ENCODE measurements around the gene CPLX3.

Gene CPLX3

DNA sequence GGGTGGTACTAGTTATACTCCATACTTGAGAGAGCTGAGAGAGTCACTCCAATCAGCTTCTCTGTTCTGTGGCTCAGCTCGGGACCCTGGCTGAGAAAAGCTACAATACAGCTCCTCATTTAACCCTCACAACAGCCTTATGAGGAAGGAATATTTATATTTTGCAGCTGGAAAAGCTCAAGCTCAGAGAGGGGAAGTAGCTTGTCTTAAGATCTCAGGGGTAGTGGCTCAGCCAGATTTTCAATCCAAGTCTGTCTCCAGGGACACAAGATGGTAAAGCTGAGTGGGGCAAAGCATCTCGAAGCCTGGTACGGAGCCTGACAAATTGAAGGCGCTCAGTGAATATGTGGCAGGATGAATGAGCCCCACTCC lies 31.9 kb downstream of the CPLX3 start:
- Mint-ChIP-seq H3K9me3 (no peaks in the 10 kb centered on the region), H3K27ac (peak overlapping the region; percentile 74 to 93)

DNA sequence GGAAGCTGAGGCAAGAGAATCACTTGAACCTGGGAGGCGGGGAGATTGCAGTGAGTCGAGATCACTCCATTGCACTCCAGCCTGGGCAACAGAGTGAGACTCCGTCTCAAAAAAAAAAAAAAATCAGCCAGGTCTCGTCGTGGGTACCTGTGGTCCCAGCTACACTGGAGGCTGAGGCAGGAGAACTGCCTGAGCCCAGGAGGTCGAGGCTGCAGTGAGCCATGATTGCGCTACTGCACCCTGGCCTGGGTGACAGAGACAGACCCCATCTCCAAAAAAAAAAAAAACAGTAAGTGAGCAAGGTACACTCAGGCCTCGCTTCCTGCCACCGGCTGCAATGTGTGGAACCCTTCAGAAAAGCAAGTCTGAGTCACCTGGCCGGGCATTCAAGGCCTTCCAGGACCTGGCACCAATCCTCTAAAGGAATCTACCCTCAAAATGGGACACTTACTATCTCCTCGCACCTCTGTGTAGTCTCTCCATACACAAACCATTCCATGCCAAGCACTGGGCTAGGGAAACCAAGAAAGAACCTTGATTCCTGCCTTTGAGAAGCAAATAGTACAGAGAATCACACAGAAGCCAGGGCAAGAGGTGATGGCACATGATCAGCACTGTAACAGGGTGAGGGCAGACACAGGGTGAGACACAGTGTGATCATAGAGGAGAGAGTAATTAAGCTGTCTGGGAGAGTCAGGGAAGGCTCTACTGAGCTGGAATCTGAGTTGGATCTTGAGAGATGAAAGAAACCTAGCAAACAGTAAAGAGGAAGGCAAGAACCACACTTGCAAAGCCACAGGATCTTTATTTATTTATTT lies 37.0 kb downstream of the CPLX3 start:
- peak overlapping the region; percentile 9 to 37 for H3K4me3 Mint-ChIP-seq
- H3K9me3 Mint-ChIP-seq, result no peaks in the 10 kb centered on the region
- peaks cover 41% of the 10 kb centered on the region for H3K36me3 Mint-ChIP-seq (ENCODE audit: insufficient read depth)
- DNase-seq, result no peak
- no peaks in the 10 kb centered on the region for H3K27me3 Mint-ChIP-seq
- peak overlapping the region; percentile 78 to 82 for H3K27ac Mint-ChIP-seq
- peaks cover 46 to 55% of the 10 kb centered on the region in 2 donors for H3K4me1 Mint-ChIP-seq (ENCODE audit: low read depth in 2 of 2)
- peak; percentile 33 for ATAC-seq (replicated peaks)

More for the DNA sequence above, 31.9 kb downstream of the CPLX3 start:
- no peak for ATAC-seq (replicated peaks)
- H3K4me3 Mint-ChIP-seq, result peak overlapping the region; percentile 30 to 68
- H3K36me3 Mint-ChIP-seq (ENCODE audit: insufficient read depth), result peaks cover 50% of the 10 kb centered on the region
- DNase-seq, result no peak
- H3K27me3 Mint-ChIP-seq, result no peaks in the 10 kb centered on the region
- peaks cover 33 to 37% of the 10 kb centered on the region in 2 donors for H3K4me1 Mint-ChIP-seq (ENCODE audit: low read depth in 2 of 2)

DNA sequence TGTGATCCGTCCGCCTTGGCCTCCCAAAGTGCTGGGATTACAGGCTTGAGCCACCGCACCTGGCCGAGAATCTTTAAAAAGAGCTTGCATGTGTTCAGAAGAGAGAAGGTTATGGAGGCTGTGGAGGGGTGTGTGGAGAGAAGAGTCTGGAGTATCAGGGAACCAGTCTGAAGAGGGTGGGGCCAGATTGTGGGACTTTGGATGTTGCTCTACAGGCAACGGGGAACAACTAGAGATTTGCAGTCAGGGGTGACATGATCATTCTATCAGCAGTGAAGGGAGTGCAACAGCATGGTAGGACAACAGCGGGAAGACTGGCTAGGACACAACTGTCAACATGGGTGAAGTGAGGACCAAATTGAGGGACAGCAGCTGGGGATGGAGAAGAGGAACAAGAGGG lies 37.9 kb downstream of the CPLX3 start:
- DNase-seq (no peak), ATAC-seq (replicated peaks) (no peak)
- peaks cover 39% of the 10 kb centered on the region for H3K36me3 Mint-ChIP-seq (ENCODE audit: insufficient read depth)
- H3K4me1 Mint-ChIP-seq (ENCODE audit: low read depth in 2 of 2), result peaks cover 42 to 53% of the 10 kb centered on the region in 2 donors
- H3K4me3 Mint-ChIP-seq, result peak overlapping the region in 1 of 2 donors; percentile 30
- H3K27ac Mint-ChIP-seq, result peak overlapping the region; percentile 11 to 78
- H3K9me3 Mint-ChIP-seq, result no peaks in the 10 kb centered on the region
- no peaks in the 10 kb centered on the region for H3K27me3 Mint-ChIP-seq

DNA sequence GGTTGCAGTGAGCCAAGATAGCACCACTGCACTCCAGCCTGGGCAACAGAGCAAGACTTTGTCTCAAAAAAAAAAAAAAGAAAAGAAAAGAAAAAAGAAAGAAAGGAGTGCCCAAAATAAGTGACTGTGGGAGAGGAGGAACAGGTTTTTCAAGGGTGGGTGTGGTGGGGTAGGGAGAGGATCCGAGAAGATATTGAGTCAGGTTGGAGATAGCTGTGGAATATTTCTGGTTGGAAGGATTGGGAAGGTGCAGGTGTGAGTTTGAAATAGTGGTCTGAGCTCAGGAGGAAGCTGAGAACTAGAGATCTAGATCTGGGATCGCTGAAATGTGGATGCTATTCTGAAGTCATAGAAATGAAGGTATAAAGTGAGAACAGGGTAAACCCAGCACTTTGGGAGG lies 38.9 kb downstream of the CPLX3 start:
- no peak for DNase-seq
- Mint-ChIP-seq H3K27ac (peak overlapping the region; percentile 11 to 78), H3K4me3 (peak overlapping the region; percentile 72 to 78), H3K27me3 (no peaks in the 10 kb centered on the region), H3K4me1 (ENCODE audit: low read depth in 2 of 2) (peaks cover 48 to 62% of the 10 kb centered on the region in 2 donors), H3K36me3 (ENCODE audit: insufficient read depth) (peaks cover 37% of the 10 kb centered on the region), H3K9me3 (no peaks in the 10 kb centered on the region)
- ATAC-seq (replicated peaks), result no peak

DNA sequence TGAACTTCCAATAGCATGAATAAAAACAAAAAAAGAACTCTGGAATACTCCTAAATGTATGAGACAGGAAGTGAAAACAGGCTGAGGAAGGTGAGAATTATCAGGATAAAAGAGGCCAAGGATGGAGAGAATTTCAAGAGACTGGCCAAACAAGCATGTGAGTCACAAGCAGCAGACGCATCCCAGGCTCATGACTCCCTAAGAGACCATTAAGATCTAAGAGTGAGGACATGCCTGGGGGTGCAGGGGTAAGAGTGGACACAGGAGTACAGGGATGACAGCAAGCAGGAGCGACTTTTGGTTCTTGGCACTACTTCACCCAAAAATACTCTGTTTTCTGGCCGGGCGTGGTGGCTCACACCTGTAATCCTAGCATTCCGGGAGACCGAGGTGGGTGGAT lies 39.7 kb downstream of the CPLX3 start:
- Mint-ChIP-seq H3K4me3 (peak overlapping the region; percentile 72 to 78), H3K9me3 (no peaks in the 10 kb centered on the region), H3K27me3 (no peaks in the 10 kb centered on the region), H3K27ac (peak overlapping the region; percentile 11 to 78), H3K36me3 (ENCODE audit: insufficient read depth) (peaks cover 36% of the 10 kb centered on the region), H3K4me1 (ENCODE audit: low read depth in 2 of 2) (peaks cover 55 to 68% of the 10 kb centered on the region in 2 donors)
- ATAC-seq (replicated peaks), result no peak
- no peak for DNase-seq

DNA sequence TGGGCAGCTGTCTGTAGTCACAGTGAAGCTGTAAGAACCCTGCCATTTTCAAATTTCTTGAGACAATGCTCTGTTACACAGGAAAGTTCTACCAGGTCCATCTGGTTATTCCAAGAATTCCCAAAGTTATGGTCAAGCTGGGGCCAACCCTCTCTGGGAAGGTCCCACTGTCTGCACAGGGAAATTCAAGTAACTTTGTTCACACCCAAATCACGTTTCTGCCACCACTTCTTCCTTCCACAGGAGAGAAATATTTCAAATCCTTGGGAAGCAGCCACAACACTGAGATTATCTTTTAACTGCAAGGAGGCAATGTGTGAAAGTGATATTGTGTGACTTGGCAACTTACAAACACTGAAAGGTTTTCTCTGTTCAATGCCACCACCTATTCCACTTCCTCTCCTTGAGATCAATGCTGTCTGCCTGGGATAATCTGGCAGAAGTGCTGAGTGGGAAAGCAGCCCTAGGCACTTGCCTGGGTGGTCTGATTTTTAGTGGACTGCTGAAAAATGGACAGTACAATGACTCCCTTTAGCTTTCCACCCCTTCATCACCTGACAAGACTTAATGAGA lies 41.1 kb downstream of the CPLX3 start:
- H3K9me3 Mint-ChIP-seq, result no peaks in the 10 kb centered on the region
- ATAC-seq (replicated peaks) (no peak), DNase-seq (no peak)
- H3K4me3 Mint-ChIP-seq, result peak overlapping the region; percentile 72 to 78
- H3K27me3 Mint-ChIP-seq, result no peaks in the 10 kb centered on the region
- H3K36me3 Mint-ChIP-seq (ENCODE audit: insufficient read depth), result peaks cover 24% of the 10 kb centered on the region
- peak overlapping the region; percentile 84 to 89 for H3K27ac Mint-ChIP-seq
- peaks cover 62 to 70% of the 10 kb centered on the region in 2 donors for H3K4me1 Mint-ChIP-seq (ENCODE audit: low read depth in 2 of 2)

DNA sequence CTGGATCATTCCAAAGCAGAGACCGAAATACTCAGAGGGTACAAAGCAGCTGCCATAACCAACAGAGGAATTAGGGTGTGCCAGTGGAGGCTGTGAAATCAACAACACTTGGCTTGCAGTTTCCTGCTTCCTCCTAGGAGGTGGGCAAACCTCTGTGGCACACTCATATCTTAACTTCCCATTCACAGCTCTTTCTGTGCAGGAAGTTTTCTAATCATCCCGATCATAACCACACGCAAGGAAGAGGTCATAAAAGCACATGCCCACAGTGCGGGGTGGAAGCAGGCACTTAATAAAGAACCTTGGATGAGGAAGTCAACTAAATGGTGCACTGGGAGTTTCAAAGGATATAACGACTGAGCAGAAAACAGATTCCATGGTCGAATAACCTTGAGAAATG lies 41.6 kb downstream of the CPLX3 start:
- ATAC-seq (replicated peaks) (no peak), DNase-seq (no peak)
- peaks cover 25% of the 10 kb centered on the region for H3K36me3 Mint-ChIP-seq (ENCODE audit: insufficient read depth)
- H3K27me3 Mint-ChIP-seq, result no peaks in the 10 kb centered on the region
- H3K9me3 Mint-ChIP-seq, result no peaks in the 10 kb centered on the region
- peak overlapping the region; percentile 72 to 78 for H3K4me3 Mint-ChIP-seq
- H3K27ac Mint-ChIP-seq, result peak overlapping the region; percentile 84 to 89
- H3K4me1 Mint-ChIP-seq (ENCODE audit: low read depth in 2 of 2), result peaks cover 66 to 73% of the 10 kb centered on the region in 2 donors

DNA sequence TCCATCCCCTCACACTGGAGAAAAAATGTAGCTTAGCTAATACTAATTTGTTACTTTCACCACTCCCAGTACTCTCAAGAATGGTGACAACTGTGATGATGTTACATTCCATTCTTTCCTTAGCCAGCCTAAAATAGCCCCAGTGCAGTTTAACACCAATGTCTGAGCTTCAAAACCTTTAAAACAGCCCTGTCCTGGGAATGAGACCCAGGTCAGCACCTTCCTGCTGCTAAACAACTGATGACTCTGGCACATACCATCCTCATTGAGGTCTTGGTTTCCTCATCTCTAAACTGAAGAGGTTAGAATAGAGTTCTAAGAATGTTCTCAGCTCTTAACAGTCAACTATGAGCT lies 42.9 kb downstream of the CPLX3 start:
- peak overlapping the region; percentile 97 to 98 for H3K4me3 Mint-ChIP-seq
- ATAC-seq (replicated peaks), result no peak
- no peaks in the 10 kb centered on the region for H3K9me3 Mint-ChIP-seq

DNA sequence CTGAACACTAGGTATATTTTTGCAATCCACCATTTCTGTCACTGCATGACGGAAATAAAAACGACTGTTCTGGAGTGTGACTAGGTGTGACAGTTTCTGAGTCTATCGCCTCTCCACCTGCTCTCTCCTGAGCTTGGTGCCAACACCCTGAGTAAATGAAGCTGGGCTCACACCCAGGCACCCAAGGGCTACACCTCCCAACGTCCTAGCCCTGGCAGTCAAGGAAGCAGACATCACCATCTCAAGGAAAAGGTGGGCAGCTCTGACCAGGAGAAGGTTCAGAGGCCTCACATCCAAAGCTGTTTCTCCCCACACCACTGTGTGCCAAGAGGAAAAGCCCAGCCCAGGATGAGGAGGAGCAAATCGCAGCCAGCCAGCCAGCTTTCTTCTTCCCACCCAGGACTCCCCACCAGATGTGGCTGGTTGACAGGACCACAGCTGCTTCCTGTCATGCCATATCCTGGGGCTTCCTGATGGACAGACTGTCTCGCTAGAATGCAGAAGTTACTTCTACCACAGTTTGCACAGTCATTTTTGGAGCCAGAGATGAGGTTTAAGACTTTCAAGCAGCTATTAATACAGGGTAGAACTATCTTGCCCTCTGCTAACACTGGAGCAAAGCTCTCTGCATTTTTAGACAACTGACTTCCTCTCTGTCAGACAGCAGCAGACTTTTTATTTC lies 43.4 kb downstream of the CPLX3 start:
- ATAC-seq (replicated peaks) (peak; percentile 17), DNase-seq (peak in 1 of 3 experiments; percentile 14)

More for the DNA sequence above, 42.9 kb downstream of the CPLX3 start:
- Mint-ChIP-seq H3K4me1 (ENCODE audit: low read depth in 2 of 2) (peaks cover 63 to 71% of the 10 kb centered on the region in 2 donors), H3K27me3 (no peaks in the 10 kb centered on the region), H3K27ac (peak overlapping the region; percentile 93 to 94), H3K36me3 (ENCODE audit: insufficient read depth) (peaks cover 35% of the 10 kb centered on the region)
- DNase-seq, result no peak

DNA sequence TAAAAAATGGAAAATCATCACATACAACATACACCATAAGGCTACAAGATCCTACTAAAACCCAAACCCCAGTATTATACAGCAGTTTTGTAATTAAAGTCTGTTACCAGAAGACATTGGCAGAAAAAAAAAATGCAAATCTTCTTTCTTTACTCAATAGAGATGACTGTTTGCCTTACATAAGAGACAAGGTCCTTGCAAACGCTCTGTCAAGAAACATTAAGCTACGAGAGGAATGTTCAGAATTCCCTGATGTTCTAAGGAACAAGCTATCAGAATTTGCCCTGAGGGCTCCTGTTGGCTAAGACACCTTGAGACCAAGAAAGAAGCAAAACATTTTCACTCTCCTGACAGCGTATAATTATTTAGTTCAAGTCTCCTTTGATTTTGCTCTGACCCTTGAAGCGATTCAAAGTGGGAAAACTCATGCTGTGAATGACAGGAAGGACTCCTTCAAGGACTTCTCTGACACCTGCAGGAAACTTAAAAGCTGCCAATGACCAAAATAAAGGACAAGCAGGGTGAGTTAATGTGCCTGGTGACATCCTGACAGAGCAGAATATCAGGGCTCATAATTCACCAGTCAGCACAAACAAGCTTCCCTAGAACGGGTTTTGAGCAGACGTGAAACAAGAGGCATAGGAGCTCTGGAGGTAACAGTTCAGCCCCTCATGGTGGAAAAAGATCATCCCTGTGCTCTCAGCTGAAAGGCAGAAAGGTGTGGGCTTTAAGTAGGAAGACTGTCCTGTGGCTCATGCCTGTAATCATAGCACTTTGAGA lies 44.2 kb downstream of the CPLX3 start:
- Mint-ChIP-seq H3K27ac (peak overlapping the region; percentile 93 to 94), H3K27me3 (no peaks in the 10 kb centered on the region)
- no peak for ATAC-seq (replicated peaks)

More for the DNA sequence above, 43.4 kb downstream of the CPLX3 start:
- H3K27ac Mint-ChIP-seq, result peak overlapping the region; percentile 93 to 94
- H3K36me3 Mint-ChIP-seq (ENCODE audit: insufficient read depth), result peaks cover 39% of the 10 kb centered on the region
- no peaks in the 10 kb centered on the region for H3K9me3 Mint-ChIP-seq
- peak overlapping the region; percentile 97 to 98 for H3K4me3 Mint-ChIP-seq
- H3K27me3 Mint-ChIP-seq, result no peaks in the 10 kb centered on the region
- peaks cover 60 to 66% of the 10 kb centered on the region in 2 donors for H3K4me1 Mint-ChIP-seq (ENCODE audit: low read depth in 2 of 2)

DNA sequence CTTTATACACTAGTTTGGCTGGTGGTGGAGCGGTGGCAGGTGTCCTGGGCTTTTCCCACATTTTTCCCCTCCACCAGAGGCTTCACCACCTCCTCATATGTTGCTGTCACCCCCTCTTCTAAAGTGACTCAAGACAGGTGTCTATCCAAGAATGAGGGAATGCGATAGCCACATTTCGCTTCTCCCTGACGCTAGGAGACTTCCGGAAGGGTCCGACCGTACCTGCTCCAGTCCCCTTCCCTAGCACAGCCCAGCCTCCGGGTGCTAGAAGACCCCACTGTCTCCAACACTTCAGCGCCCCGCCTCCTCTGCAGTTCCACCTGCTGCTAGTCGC lies 46.2 kb downstream of the CPLX3 start:
- peaks cover 39 to 46% of the 10 kb centered on the region in 2 donors for H3K4me1 Mint-ChIP-seq (ENCODE audit: low read depth in 2 of 2)
- no peaks in the 10 kb centered on the region for H3K27me3 Mint-ChIP-seq
- no peak for ATAC-seq (replicated peaks)
- peaks cover 41% of the 10 kb centered on the region for H3K36me3 Mint-ChIP-seq (ENCODE audit: insufficient read depth)
- peak overlapping the region; percentile 93 to 95 for H3K27ac Mint-ChIP-seq
- no peaks in the 10 kb centered on the region for H3K9me3 Mint-ChIP-seq
- DNase-seq, result no peak
- peak overlapping the region; percentile 97 to 98 for H3K4me3 Mint-ChIP-seq

More for the DNA sequence above, 44.2 kb downstream of the CPLX3 start:
- no peak for DNase-seq
- peaks cover 57 to 66% of the 10 kb centered on the region in 2 donors for H3K4me1 Mint-ChIP-seq (ENCODE audit: low read depth in 2 of 2)
- peak overlapping the region; percentile 97 to 98 for H3K4me3 Mint-ChIP-seq
- H3K9me3 Mint-ChIP-seq, result no peaks in the 10 kb centered on the region
- peaks cover 39% of the 10 kb centered on the region for H3K36me3 Mint-ChIP-seq (ENCODE audit: insufficient read depth)

DNA sequence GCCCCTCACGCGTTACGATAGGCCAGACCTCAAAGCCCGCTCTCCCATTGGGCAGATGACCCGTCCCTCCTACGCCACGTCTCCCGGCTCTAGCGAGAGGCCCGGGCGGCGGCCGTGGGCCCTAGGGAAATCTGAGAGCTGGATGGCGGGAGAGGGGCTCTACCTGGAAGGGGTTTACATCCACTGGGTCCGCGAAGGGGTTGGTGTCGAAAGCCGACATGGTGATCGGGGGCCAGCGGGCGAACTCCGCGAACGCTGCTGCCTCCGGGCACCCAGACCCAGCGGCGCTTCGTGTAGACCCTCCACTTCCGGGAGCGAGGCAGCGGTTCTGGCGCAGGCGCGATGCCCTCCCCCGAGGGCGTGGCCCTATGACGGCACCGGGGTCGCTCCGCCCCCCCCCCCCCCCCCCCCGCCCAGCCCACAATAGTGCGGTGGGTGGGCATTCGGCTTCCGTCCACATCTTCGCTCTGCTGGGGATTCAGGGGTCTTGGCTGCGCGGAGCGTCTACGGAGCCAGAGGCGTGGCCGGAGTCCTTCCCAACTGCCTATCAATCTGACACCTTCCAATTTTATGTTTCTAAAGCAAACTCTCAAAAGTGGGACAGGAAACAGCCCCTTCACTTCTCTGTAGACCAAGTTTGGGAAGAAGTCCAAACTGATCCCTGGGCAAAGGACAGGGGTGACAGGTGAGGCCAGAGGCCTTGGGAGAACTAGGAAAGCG lies 46.8 kb downstream of the CPLX3 start, which contains the start of gene SCAMP2:
SCAMP2 (minus strand) TSS at position 330 of the 720 bp plus-strand sequence; CDS start at position 220, 110 bp downstream.
- no peaks in the 10 kb centered on the region for H3K9me3 Mint-ChIP-seq
- DNase-seq (peak; percentile 84 to 89 (median 87)), ATAC-seq (replicated peaks) (peak; percentile 91)
- peak within 1 kb of the TSS; percentile 97 to 98 for H3K4me3 Mint-ChIP-seq
- peaks cover 37% of the 10 kb centered on the region for H3K36me3 Mint-ChIP-seq (ENCODE audit: insufficient read depth)
- H3K4me1 Mint-ChIP-seq (ENCODE audit: low read depth in 2 of 2), result peaks cover 34 to 41% of the 10 kb centered on the region in 2 donors
- peak within 1 kb of the TSS; percentile 93 to 95 for H3K27ac Mint-ChIP-seq
- H3K27me3 Mint-ChIP-seq, result no peaks in the 10 kb centered on the region
